Stimulated activated CD8-positive, alpha-beta memory T cell treated with anti-CD3 and anti-CD28 coated beads, Interleukin-15, amount 100 ng/mL, for 24 hours (primary cell): ENCODE data around the gene EHD3.

Experiments
- DNase-seq: peaks from one replicate; pipeline ENCODE4 v3.0.0-alpha.2; 2020; ENCODE audit warnings: low read depth

EHD3 gene

DNA sequence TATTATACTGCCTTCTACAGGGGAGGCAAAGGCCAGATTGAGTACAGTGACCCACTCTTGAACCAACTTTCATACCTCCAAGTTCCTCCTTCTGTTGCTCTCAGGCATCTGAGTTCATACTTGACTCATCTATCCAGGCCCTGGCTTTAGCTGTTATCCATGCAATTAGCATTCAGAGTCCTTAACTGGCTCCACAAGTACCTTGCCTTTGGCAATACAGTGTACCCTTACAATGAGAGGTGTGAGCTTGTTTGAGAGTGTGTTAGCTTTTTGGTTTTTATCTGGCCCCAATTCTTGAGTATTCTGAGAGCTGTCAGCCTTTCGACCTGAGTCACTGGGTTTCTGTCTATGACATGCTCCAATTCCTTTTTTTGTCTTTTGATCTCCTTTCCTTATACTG, 60.2 kb downstream of the EHD3 start:
- no peak for DNase-seq

- DNase-seq, result no peak
Measured at GRCh38 chr2:31296641-31297287, 62.8 kb downstream of the EHD3 start.

GRCh38 chr2:31297751-31298150, 63.8 kb downstream of the EHD3 start:
- DNase-seq, result no peak

DNA sequence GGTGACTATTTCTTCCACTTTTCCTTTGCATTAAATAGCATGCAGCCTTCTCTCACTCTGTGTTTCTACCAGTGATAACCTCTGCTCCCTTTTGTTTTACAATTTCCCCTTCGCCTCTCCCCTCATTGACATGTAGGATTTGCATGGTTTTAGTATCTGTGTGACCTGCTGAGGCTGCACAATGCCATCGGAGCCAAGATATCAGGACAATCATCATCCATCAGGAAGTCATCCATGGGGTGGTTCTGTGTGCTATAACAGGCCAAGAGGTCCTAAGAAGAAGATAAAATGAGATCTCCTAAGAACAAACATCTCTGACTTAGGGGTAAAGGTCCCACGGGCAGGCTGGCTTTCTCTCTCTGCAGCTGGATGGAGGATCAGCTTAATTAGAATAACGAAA, 65.6 kb downstream of the EHD3 start:
- DNase-seq, result no peak

- DNase-seq, result no peak
Measured at GRCh38 chr2:31300309-31300708, 66.4 kb downstream of the EHD3 start.

GRCh38 chr2:31302940-31303563, 69.1 kb downstream of the EHD3 start:
- no peak for DNase-seq

GRCh38 chr2:31304816-31305215, 70.9 kb downstream of the EHD3 start:
- no peak for DNase-seq

DNA sequence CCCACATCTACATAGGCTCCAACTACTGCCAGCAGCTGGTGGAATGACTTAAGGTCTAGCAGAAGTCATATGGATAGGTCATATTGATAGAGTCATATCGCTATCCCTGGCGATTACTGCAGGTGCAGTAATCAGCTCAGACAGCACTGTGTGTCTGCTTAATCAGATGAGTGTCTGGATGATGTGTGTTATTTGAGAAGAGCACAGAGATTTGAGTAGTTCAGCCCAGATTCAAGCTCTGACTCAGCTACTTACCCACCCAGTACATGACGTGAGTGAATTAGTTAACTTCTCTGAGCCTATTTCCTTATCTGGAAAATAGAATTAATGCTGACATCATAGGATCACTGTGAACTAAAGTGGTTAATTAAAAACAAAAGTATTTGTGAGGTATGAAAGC, 78.9 kb downstream of the EHD3 start:
- no peak for DNase-seq

DNA sequence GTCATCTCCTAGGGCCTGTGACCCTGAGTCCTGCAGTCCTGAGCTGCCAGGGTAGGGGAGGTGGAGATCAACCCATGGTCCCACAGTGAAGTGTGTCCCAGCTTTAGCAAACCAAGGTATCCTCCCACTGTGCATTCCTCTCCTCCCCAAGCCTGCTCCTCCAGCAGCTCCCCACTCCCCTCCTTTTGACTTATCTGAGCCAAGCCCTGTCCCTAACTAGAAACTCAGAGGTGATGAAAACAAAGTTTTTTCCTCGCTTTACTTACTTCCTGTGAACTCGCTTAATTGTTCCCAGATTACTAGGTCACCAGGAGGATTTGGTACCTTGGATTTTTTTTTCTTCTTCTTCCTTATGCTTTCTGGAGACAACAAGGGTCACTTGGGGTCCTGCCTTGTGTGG, 80.8 kb downstream of the EHD3 start:
- no peak for DNase-seq

GRCh38 chr2:31317396-31317795, 83.4 kb downstream of the EHD3 start:
- DNase-seq, result no peak

DNA sequence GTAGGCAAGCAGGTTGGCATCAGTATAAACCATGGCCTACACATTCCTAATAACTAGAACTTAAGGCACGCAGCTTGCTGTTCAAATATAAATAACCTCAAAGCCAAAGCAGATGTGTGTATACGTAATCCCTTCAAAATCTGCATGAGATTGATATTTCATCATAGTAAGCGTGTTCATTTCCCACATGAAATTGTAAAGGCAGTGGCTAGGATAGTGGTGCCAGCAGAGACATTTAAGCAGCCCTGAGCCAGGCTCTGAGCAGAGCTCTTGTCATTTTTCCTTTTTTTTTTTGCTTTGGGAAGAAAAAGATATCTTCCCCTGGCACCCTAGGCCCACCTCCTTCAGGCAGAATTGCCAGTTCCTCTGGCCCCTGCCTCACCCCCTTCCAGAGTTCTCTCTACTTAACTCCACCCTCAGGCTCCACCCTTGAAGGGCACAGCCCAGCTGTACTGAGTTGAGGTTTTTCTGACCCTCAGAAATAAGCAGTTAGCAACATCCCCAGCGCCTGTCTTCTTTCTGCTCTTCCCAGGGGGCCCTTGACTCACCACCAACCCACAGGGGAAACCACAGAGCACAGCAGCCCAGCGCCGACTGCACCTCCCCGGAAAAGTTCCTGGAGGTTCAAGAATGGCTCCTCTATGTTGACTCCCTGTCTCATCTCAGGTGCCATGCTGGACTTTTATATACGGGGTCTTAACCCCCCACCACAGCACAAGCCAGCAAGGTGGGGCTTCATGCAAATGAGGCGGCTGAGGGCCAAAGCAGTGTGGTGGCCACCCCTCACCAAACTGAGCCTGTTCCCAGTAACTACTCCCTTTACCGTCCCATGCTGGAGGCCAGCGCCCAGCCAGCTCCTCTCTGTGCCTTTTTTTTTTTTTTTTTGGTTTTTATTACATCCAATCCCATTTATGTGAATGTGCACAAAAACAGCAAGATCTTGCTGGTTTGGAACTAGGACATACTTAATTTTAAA, 84.7 kb downstream of the EHD3 start:
- DNase-seq, result no peak
